HCT116 (cell line): ENCODE measurements around the gene MPV17L2. TPM values are rescaled to one million over a fixed set of nuclear protein-coding genes. Genes with fewer than 3 reads are reported as not detected.

Experiments used
- ATAC-seq: fragments of 200-7000 bp; cut with Tn5 transposase; 2 replicates; pipeline ENCODE4 v1.9.1; 2020; ENCODE audit warnings: mild to moderate bottlenecking, moderate library complexity
- BruUV-seq: library from RNA; stranded (reverse); fragments of 400-500 nt; replicated peaks from 2 replicates; lab custom pipeline; 2021; lab: Mats Ljungman, UMichigan
- CTCF ChIA-PET: fragments of 300-600 bp; sonication (Branson Sonifier 250); formaldehyde crosslinking; loops from one replicate; lab custom pipeline; 2021; ENCODE audit warnings: antibody characterized with exemption; lab: Charles Lee
- POLR2A ChIA-PET: fragments of 300-600, 350-600 bp; sonication (Branson Sonifier 250); formaldehyde crosslinking; loops from one replicate; lab custom pipeline; 2021; ENCODE audit warnings: antibody characterized with exemption; lab: Charles Lee
- RAD21 ChIA-PET, 2 experiments: fragments of 300-600 bp; sonication (Branson Sonifier 250); formaldehyde crosslinking; loops; one replicate each; lab custom pipeline; 2023; ENCODE audit warnings: low total read pairs in 2 of 2; ENCODE audit not compliant: uncharacterized antibody in 2 of 2, unreplicated experiment in 2 of 2, low non-redundant PET in 1 of 2; lab: Charles Lee
- DNase-seq: peaks from one replicate; pipeline ENCODE4 v3.0.0-alpha.2; 2010; ENCODE audit warnings: low read depth, low spot score
- H2AFZ ChIP-seq: fragments of 200-600 bp; shearing (Covaris generic), sonication (generic); 2 replicates; pipeline ENCODE4 v1.6.1; 2017; ENCODE audit warnings: low read depth, mixed run types, mixed read lengths, antibody characterized with exemption, low read length; ENCODE audit not compliant: poor library complexity, severe bottlenecking
- H3K27ac ChIP-seq: 2 replicates; pipeline ENCODE4 v1.5.1; 2012; ENCODE audit warnings: low read depth, low read length
- H3K27me3 ChIP-seq: fragments of 200-600 bp; sonication (generic); 2 replicates; pipeline ENCODE4 v1.6.1; 2016; ENCODE audit warnings: mixed run types, low read length, mixed read lengths; ENCODE audit not compliant: insufficient read depth
- H3K36me3 ChIP-seq, 2 experiments: fragments of 200-500 bp in 1 of 2; fragments of 200-600 bp in 1 of 2; sonication (Bioruptor generic) in 1 of 2; sonication (generic) in 1 of 2; 2 replicates each; pipeline versions ENCODE4 v1.5.1 to v1.6.1; 2014 to 2016; ENCODE audit warnings: low read length in 2 of 2, inconsistent platforms in 1 of 2, mixed read lengths in 1 of 2, mixed run types in 1 of 2; ENCODE audit not compliant: insufficient read depth in 2 of 2, control insufficient read depth in 1 of 2
- H3K4me1 ChIP-seq, 2 experiments: fragments of 200-600 bp in 1 of 2; sonication (generic) in 1 of 2; 2 replicates each; pipeline versions ENCODE4 v1.5.1 to v1.6.1; 2012 to 2017; ENCODE audit warnings: low read length in 2 of 2, inconsistent platforms in 1 of 2, mild to moderate bottlenecking in 1 of 2, mixed read lengths in 1 of 2, mixed run types in 1 of 2, moderate library complexity in 1 of 2; ENCODE audit not compliant: insufficient read depth in 2 of 2, control insufficient read depth in 1 of 2
- H3K4me2 ChIP-seq: fragments of 200-600 bp; sonication (generic); 2 replicates; pipeline ENCODE4 v1.6.1; 2017; ENCODE audit warnings: mixed run types, low read length, mixed read lengths
- H3K4me3 ChIP-seq, 2 experiments: fragments of 200-600 bp in 1 of 2; sonication (generic) in 1 of 2; replicated peaks in 1 of 2; 2 replicates each; pipeline ENCODE4 v1.5.1; 2011 to 2016; ENCODE audit warnings: low read length in 2 of 2, control low read depth in 1 of 2, low read depth in 1 of 2, mild to moderate bottlenecking in 1 of 2, mixed read lengths in 1 of 2, mixed run types in 1 of 2
- H3K79me2 ChIP-seq: fragments of 200-600 bp; sonication (generic); 2 replicates; pipeline ENCODE4 v1.6.1; 2017; ENCODE audit warnings: mild to moderate bottlenecking, mixed run types, low read length, moderate library complexity, mixed read lengths; ENCODE audit not compliant: insufficient read depth
- H3K9ac ChIP-seq: fragments of 200-600 bp; sonication (generic); 2 replicates; pipeline ENCODE4 v1.6.1; 2016; ENCODE audit warnings: low read length, mixed read lengths
- H3K9me2 ChIP-seq: fragments of 200-600 bp; sonication (generic), shearing (Covaris generic); 2 replicates; pipeline ENCODE4 v1.6.1; 2017; ENCODE audit warnings: mixed run types, mild to moderate bottlenecking, moderate library complexity; ENCODE audit not compliant: insufficient read depth
- H3K9me3 ChIP-seq, 2 experiments: fragments of 200-500 bp in 1 of 2; fragments of 200-600 bp in 1 of 2; sonication (Bioruptor generic) in 1 of 2; sonication (generic) in 1 of 2; 2 replicates each; pipeline ENCODE4 v1.6.1; 2014 to 2017; ENCODE audit warnings: low read length in 2 of 2, mixed read lengths in 2 of 2, inconsistent platforms in 1 of 2, low read depth in 1 of 2, mild to moderate bottlenecking in 1 of 2, mixed run types in 1 of 2, moderate library complexity in 1 of 2; ENCODE audit not compliant: control insufficient read depth in 1 of 2, insufficient read depth in 1 of 2
- H4K20me1 ChIP-seq: fragments of 200-600 bp; sonication (generic), shearing (Covaris generic); 2 replicates; pipeline ENCODE4 v1.6.1; 2017; ENCODE audit warnings: mixed run types, mild to moderate bottlenecking, moderate library complexity; ENCODE audit not compliant: insufficient read depth
- CBX3 ChIP-seq: IDR thresholded peaks from 2 replicates; pipeline ENCODE4 v1.6.1; 2012; ENCODE audit warnings: low read depth
- EGR1 ChIP-seq: IDR thresholded peaks from 2 replicates; pipeline ENCODE4 v1.6.1; 2012; ENCODE audit warnings: low read depth
- POLR2A ChIP-seq: IDR thresholded peaks from 2 replicates; pipeline ENCODE4 v1.7.0; 2011; ENCODE audit warnings: borderline replicate concordance; ENCODE audit not compliant: insufficient read depth, insufficient read length; ENCODE audit errors: extremely low read depth
- SIN3A ChIP-seq: IDR thresholded peaks from 2 replicates; pipeline ENCODE4 v1.6.1; 2012; ENCODE audit warnings: low read depth
- SRF ChIP-seq: IDR thresholded peaks from 2 replicates; pipeline ENCODE4 v1.6.1; 2012; ENCODE audit warnings: low read depth
- TCF7L2 ChIP-seq: IDR thresholded peaks from 2 replicates; pipeline ENCODE4 v1.7.0; 2011; ENCODE audit warnings: borderline replicate concordance, inconsistent platforms; ENCODE audit not compliant: insufficient read depth, insufficient read length; ENCODE audit errors: extremely low read depth
- YY1 ChIP-seq: IDR thresholded peaks from 2 replicates; pipeline ENCODE4 v1.6.1; 2011; ENCODE audit warnings: low read length, low read depth, moderate library complexity, mild to moderate bottlenecking; ENCODE audit not compliant: insufficient replicate concordance; ENCODE audit errors: extremely low read depth
- ZFX ChIP-seq: fragments of 450-650 bp; IDR thresholded peaks from 2 replicates; pipeline ENCODE4 v1.6.1; 2017
- ZNF274 ChIP-seq: fragments of 200-500 bp; sonication (Bioruptor generic); IDR thresholded peaks from 2 replicates; pipeline ENCODE4 v1.6.1; 2014; ENCODE audit warnings: mild to moderate bottlenecking, low read depth, low read length, inconsistent platforms
- intact Hi-C: fragments of 100-400 bp; cut with micrococcal nuclease; formaldehyde crosslinking; loops from 2 replicates; pipeline ENCODE4 v1.10.0; 2022
- total RNA-seq: library from RNA; stranded (reverse); gene quantifications from one replicate; pipeline ENCODE4 v1.2.1, GENCODE V29; 2021; ENCODE audit not compliant: unreplicated experiment
- TF ChIP-seq, protein P1 (sequence below): IDR thresholded peaks from 2 replicates; pipeline ENCODE4 v1.6.1; 2011; ENCODE audit warnings: mild to moderate bottlenecking, low read length, moderate library complexity; ENCODE audit not compliant: insufficient replicate concordance; ENCODE audit errors: extremely low read depth
- TF ChIP-seq, protein P2 (sequence below): IDR thresholded peaks from 2 replicates; pipeline ENCODE4 v1.6.1; 2012
- TF ChIP-seq, protein P3 (sequence below): IDR thresholded peaks from 2 replicates; pipeline ENCODE4 v1.6.1; 2012

The MPV17L2 gene
- total RNA-seq, 1 experiment from 2014 or later, result 18.7 TPM

DNA sequence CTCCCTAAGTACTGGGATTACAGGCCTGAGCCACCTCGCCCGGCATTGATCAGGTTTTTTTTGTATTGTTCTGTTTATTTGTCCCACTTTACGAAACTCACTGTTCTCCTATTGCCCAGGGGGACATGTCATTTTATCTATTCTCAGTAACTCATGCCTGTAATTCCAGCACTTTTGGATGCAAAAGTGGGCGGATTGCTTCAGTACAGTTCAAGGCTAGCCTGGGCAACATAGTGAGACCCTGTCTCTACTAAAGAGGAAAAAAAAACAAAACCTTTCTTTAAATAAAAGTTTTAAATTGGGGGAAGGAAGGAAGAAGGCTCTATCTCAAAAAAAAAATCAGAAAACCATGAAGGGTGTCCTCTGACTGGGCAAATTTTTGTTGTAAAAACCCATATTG lies 2.7 kb upstream of the MPV17L2 start:
- no peak overlapping the region for H2AFZ ChIP-seq
- no peak overlapping the region for H3K9ac ChIP-seq
- TF ChIP-seq, protein P1, sequence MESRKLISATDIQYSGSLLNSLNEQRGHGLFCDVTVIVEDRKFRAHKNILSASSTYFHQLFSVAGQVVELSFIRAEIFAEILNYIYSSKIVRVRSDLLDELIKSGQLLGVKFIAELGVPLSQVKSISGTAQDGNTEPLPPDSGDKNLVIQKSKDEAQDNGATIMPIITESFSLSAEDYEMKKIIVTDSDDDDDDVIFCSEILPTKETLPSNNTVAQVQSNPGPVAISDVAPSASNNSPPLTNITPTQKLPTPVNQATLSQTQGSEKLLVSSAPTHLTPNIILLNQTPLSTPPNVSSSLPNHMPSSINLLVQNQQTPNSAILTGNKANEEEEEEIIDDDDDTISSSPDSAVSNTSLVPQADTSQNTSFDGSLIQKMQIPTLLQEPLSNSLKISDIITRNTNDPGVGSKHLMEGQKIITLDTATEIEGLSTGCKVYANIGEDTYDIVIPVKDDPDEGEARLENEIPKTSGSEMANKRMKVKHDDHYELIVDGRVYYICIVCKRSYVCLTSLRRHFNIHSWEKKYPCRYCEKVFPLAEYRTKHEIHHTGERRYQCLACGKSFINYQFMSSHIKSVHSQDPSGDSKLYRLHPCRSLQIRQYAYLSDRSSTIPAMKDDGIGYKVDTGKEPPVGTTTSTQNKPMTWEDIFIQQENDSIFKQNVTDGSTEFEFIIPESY, result no peak
- TF ChIP-seq YY1 (no peak), ZFX (no peak), EGR1 (no peak), ZNF274 (no peak), SIN3A (no peak), SRF (no peak), CBX3 (no peak), TCF7L2 (no peak), POLR2A (no peak)
- TF ChIP-seq, protein P2, sequence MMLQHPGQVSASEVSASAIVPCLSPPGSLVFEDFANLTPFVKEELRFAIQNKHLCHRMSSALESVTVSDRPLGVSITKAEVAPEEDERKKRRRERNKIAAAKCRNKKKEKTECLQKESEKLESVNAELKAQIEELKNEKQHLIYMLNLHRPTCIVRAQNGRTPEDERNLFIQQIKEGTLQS, result no peak
- TF ChIP-seq, protein P3, sequence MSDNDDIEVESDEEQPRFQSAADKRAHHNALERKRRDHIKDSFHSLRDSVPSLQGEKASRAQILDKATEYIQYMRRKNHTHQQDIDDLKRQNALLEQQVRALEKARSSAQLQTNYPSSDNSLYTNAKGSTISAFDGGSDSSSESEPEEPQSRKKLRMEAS, result no peak
- TF ChIP-seq, all 23 proteins: peak for 0
- RAD21 ChIA-PET, result no interaction called here
- intact Hi-C loops, result no loop called here
- no peak overlapping the region for H3K4me2 ChIP-seq
- DNase-seq (no peak), ATAC-seq (no peak)
- H4K20me1 ChIP-seq, result no peaks in the 10 kb centered on the region; the same call in 1 of the 2 replicates
- CTCF ChIA-PET, result no interaction called here
- no peak overlapping the region for H3K27ac ChIP-seq
- no peaks in the 10 kb centered on the region for H3K36me3 ChIP-seq
- H3K9me2 ChIP-seq, result no peaks in the 10 kb centered on the region
- H3K27me3 ChIP-seq, result no peaks in the 10 kb centered on the region
- H3K4me1 ChIP-seq, result peaks cover 22 to 38% of the 10 kb centered on the region in 2 experiments
- H3K9me3 ChIP-seq, result no peaks in the 10 kb centered on the region
- no peak overlapping the region for H3K4me3 ChIP-seq
- peaks cover 10% of the 10 kb centered on the region; the same call in 1 of the 2 replicates for H3K79me2 ChIP-seq
- no TSS peak for BruUV-seq
- POLR2A ChIA-PET, result interaction anchor here (3.0 kb wide), 1 partner anchor 90 kb away, joined by 27 read pairs; the partner anchor contains the start of gene JUND
